ENCODE results near the gene CTLA4. TPM values are rescaled to one million over a fixed set of nuclear protein-coding genes. Genes with fewer than 3 reads are reported as not detected.

The CTLA4 gene
- total RNA-seq, 1 donor from 2014 or later = 0.11 TPM

- no peak overlapping the region for H3K4me3 ChIP-seq
- DNase-seq = no peak
- H3K36me3 ChIP-seq = no peaks in the 10 kb centered on the region
- H3K27ac ChIP-seq (replicated peaks) = no peak overlapping the region
- no peaks in the 10 kb centered on the region for H3K9me3 ChIP-seq (replicated peaks)
- no peaks in the 10 kb centered on the region for H3K4me1 ChIP-seq
- intact Hi-C loops (cut with micrococcal nuclease) = no loop called here
- H3K27me3 ChIP-seq (ENCODE audit: low read depth) = no peaks in the 10 kb centered on the region
- TF ChIP-seq CTCF (IDR thresholded peaks at IDR 0.05; ENCODE audit: borderline replicate concordance) = no peak
Measured at GRCh38 chr2:203823173-203823572, 44.4 kb upstream of the CTLA4 start.

GRCh38 chr2:203824057-203824456 is 43.5 kb upstream of the CTLA4 start:
- DNase-seq = no peak
- intact Hi-C loops (cut with micrococcal nuclease) = no loop called here
- no peak overlapping the region for H3K27ac ChIP-seq (replicated peaks)

GRCh38 chr2:203824603-203825002 is 43.0 kb upstream of the CTLA4 start:
- Histone ChIP-seq H3K4me3 (no peak overlapping the region), H3K4me1 (no peaks in the 10 kb centered on the region), H3K27me3 (ENCODE audit: low read depth) (no peaks in the 10 kb centered on the region), H3K27ac (replicated peaks) (no peak overlapping the region), H3K36me3 (no peaks in the 10 kb centered on the region), H3K9me3 (replicated peaks) (no peaks in the 10 kb centered on the region)
- intact Hi-C loops (cut with micrococcal nuclease) = no loop called here
- no peak for TF ChIP-seq CTCF (IDR thresholded peaks at IDR 0.05; ENCODE audit: borderline replicate concordance)
- no peak for DNase-seq

More at GRCh38 chr2:203824057-203824456, 43.5 kb upstream of the CTLA4 start:
- Histone ChIP-seq H3K4me3 (no peak overlapping the region), H3K4me1 (no peaks in the 10 kb centered on the region), H3K27me3 (ENCODE audit: low read depth) (no peaks in the 10 kb centered on the region), H3K36me3 (no peaks in the 10 kb centered on the region), H3K9me3 (replicated peaks) (no peaks in the 10 kb centered on the region)
- TF ChIP-seq CTCF (IDR thresholded peaks at IDR 0.05; ENCODE audit: borderline replicate concordance) = no peak

DNA sequence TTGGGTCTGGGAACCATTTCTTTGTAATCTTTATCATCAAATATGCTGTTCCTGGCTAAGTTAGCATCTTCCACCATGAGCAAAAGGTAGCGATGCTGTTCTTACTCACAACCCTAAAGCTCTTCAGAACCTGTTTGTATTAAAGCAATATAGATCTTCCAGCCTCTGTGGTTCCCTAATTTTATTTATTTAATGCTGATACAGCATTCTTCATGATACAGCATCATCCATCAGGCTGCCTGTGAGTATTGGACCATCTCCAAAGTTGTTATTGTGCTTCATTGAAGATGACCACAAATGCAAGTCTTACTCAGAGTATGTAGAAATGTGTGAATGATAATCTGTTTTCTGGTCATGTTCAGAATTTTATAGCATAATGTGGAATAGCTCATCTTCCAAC is 40.9 kb upstream of the CTLA4 start:
- H3K4me3 ChIP-seq = no peak overlapping the region
- no peak for DNase-seq
- TF ChIP-seq CTCF (IDR thresholded peaks at IDR 0.05; ENCODE audit: borderline replicate concordance) = no peak
- no peaks in the 10 kb centered on the region for H3K36me3 ChIP-seq
- no peak overlapping the region for H3K27ac ChIP-seq (replicated peaks)
- intact Hi-C loops (cut with micrococcal nuclease) = no loop called here
- H3K9me3 ChIP-seq (replicated peaks) = no peaks in the 10 kb centered on the region
- H3K4me1 ChIP-seq = peaks cover 12% of the 10 kb centered on the region
- H3K27me3 ChIP-seq (ENCODE audit: low read depth) = no peaks in the 10 kb centered on the region

DNA sequence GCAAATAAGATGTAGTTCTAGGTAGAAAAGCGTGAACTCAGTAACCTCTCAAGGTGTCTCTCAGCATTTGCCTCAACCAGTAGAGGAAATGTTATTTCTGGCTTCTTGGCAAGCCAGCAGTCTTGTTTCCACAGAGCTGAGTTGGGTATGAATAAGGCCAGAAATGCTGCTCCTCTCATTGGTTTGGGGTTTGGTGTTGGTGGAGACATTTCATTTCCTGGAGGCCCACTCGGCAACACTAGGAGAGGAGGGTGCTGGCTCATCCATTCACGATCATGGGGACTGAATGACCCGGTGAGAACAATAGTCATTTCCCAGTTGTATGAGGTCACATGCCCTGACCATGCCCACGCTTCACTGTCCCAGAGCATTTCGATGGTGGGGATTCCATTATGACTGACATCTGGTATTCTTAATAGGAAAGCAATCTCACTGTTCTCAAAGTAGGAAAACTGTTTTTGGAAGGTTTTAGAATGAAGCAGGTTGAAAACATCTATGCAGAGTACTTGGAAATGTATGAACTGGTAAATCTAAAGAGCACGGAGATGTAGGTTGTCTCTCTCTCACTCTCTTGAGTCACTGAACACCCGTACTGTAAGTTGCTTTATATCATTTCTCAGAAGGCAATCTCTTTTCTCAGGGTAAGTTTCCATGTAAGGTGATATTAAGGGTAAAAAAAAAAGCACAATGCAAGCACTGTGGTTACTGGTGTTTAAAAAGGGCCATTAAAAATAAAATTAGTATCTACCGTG is 37.1 kb upstream of the CTLA4 start:
- no peaks in the 10 kb centered on the region for H3K27me3 ChIP-seq (ENCODE audit: low read depth)
- no peak overlapping the region for H3K27ac ChIP-seq (replicated peaks)
- no peaks in the 10 kb centered on the region for H3K9me3 ChIP-seq (replicated peaks)
- no peak for DNase-seq
- peaks cover 12% of the 10 kb centered on the region for H3K4me1 ChIP-seq
- H3K4me3 ChIP-seq = no peak overlapping the region
- no peak for TF ChIP-seq CTCF (IDR thresholded peaks at IDR 0.05; ENCODE audit: borderline replicate concordance)
- intact Hi-C loops (cut with micrococcal nuclease) = no loop called here
- no peaks in the 10 kb centered on the region for H3K36me3 ChIP-seq
